ENCODE data around the gene SIK3.

Gene SIK3

DNA sequence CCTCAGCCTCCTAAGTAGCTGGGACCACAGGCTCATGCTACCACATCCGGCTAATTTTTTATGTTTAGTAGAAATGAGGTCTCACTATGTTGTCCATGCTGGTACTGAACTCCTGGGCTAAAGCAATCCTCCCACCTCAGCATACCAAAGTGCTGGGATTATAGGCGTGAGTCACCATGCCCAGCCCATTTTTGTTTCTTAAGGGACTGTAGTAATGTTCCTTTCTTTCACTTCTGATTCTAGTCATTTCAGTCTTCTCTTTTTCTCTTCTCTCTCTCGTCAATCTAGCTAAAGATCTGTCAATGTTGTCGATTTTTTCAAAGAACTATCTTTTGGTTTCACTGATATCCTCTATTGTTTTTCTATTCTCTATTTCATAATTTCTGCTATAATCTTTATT is 149.8 kb downstream of the SIK3 start:
- H3K27me3 ChIP-seq (ENCODE audit: insufficient read depth, low read length), result no peaks in the 10 kb centered on the region
- no peaks in the 10 kb centered on the region for H3K4me1 ChIP-seq (ENCODE audit: insufficient read depth, low read length)
- H3K9ac ChIP-seq (ENCODE audit: low read depth, low read length), result no peak overlapping the region
- no peaks in the 10 kb centered on the region for H3K9me3 ChIP-seq (ENCODE audit: insufficient read depth, low read depth, low read length)
- peaks cover 16% of the 10 kb centered on the region for H3K36me3 ChIP-seq (ENCODE audit: insufficient read depth, low read depth, low read length)
- H3K27ac ChIP-seq (ENCODE audit: low read length), result no peak overlapping the region
- no peak overlapping the region for H3K4me3 ChIP-seq (ENCODE audit: low read length)

GRCh38 chr11:116946414-116946813 is 151.8 kb downstream of the SIK3 start:
- H3K27me3 ChIP-seq (ENCODE audit: insufficient read depth, low read length), result no peaks in the 10 kb centered on the region
- H3K27ac ChIP-seq (ENCODE audit: low read length), result no peak overlapping the region
- no peak overlapping the region for H3K4me3 ChIP-seq (ENCODE audit: low read length)
- peaks cover 15% of the 10 kb centered on the region for H3K36me3 ChIP-seq (ENCODE audit: insufficient read depth, low read depth, low read length)
- no peaks in the 10 kb centered on the region for H3K4me1 ChIP-seq (ENCODE audit: insufficient read depth, low read length)
- no peaks in the 10 kb centered on the region for H3K9me3 ChIP-seq (ENCODE audit: insufficient read depth, low read depth, low read length)
- no peak overlapping the region for H3K9ac ChIP-seq (ENCODE audit: low read depth, low read length)

DNA sequence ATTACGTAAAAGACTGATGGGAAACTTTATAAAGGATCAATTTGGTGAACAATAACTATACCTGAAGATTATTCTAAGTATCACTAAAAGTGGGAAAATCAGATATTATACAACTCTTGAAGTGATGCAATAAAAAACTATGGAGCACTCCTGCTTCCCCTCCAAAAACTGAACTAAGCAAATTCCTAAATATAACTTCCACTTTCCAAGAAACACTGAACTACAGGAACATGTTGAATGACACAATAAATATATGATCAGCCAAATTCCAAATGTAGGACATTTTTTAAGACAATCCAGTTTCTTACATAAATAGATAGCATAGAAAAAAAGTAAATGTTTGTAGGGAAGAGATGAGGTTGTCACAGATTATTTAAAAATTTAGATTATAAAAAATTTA is 158.7 kb downstream of the SIK3 start:
- no peak overlapping the region for H3K27ac ChIP-seq (ENCODE audit: low read length)
- no peak overlapping the region for H3K4me3 ChIP-seq (ENCODE audit: low read length)
- no peak overlapping the region for H3K9ac ChIP-seq (ENCODE audit: low read depth, low read length)
- H3K9me3 ChIP-seq (ENCODE audit: insufficient read depth, low read depth, low read length), result no peaks in the 10 kb centered on the region
- H3K27me3 ChIP-seq (ENCODE audit: insufficient read depth, low read length), result no peaks in the 10 kb centered on the region
- no peaks in the 10 kb centered on the region for H3K36me3 ChIP-seq (ENCODE audit: insufficient read depth, low read depth, low read length)
- no peaks in the 10 kb centered on the region for H3K4me1 ChIP-seq (ENCODE audit: insufficient read depth, low read length)

DNA sequence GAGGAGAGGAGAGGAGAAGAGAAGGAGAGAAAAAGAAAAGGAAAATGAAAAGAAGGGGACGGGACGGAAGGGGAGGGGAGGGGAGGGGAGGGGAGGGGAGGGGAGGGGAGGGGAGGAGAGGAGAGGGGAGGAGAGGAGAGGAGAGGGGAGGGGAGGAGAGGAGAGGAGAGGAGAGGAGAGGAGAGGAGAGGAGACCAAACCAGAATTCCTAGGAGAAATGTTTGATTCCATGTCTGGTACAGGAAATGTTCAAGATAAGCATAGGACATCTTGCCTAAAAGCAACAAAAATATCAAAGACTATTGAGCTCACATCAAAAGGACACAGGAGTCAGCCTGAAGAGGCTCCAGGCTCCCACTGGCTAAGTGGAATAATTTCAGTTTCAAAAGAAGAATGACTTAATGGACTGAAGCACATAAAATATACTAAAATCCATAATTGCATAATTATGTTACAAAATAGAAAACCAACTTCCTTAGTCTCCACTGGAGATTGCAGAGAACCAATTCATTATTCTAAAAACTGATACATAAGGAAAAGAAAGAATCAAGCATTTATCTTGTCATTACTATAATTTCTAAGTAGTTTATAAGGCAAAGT is 159.7 kb downstream of the SIK3 start:
- Histone ChIP-seq H3K27ac (ENCODE audit: low read length) (no peak overlapping the region), H3K27me3 (ENCODE audit: insufficient read depth, low read length) (no peaks in the 10 kb centered on the region), H3K9me3 (ENCODE audit: insufficient read depth, low read depth, low read length) (no peaks in the 10 kb centered on the region), H3K4me3 (ENCODE audit: low read length) (no peak overlapping the region), H3K4me1 (ENCODE audit: insufficient read depth, low read length) (no peaks in the 10 kb centered on the region), H3K9ac (ENCODE audit: low read depth, low read length) (no peak overlapping the region), H3K36me3 (ENCODE audit: insufficient read depth, low read depth, low read length) (no peaks in the 10 kb centered on the region)

DNA sequence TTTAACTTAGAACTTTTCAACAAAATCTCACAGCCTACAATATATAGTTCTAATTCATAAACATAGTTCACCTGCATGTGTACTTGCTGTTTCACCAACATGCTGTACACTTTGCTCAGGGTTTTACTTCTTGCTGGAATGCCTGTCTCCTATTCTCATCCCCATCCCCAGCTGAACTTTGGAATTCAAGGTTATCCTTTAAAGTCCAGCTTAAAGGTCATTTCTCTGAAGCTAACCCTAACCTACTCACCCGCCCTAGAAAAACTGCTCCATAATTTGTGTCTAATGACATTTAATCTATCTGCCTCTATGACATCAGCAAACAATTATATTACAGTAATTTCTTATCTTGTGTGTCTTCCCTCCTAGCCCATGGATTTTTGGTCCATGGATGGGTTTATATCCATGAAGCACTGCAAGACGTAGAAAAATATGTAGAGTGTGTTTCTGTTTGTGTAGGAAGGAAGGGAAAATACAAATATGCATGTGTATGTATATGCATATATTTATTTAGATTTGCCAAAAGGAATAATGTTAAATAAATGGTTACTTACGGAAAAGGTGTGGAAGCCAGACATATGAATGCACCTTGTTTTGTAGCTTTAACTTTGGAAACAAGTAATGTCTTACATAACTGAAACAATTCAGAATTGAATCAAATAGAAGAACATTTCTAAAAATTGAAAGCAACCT is 161.3 kb downstream of the SIK3 start:
- no peaks in the 10 kb centered on the region for H3K9me3 ChIP-seq (ENCODE audit: insufficient read depth, low read depth, low read length)
- no peaks in the 10 kb centered on the region for H3K27me3 ChIP-seq (ENCODE audit: insufficient read depth, low read length)
- H3K27ac ChIP-seq (ENCODE audit: low read length), result no peak overlapping the region
- no peak overlapping the region for H3K4me3 ChIP-seq (ENCODE audit: low read length)
- H3K4me1 ChIP-seq (ENCODE audit: insufficient read depth, low read length), result no peaks in the 10 kb centered on the region
- H3K9ac ChIP-seq (ENCODE audit: low read depth, low read length), result no peak overlapping the region
- H3K36me3 ChIP-seq (ENCODE audit: insufficient read depth, low read depth, low read length), result no peaks in the 10 kb centered on the region

DNA sequence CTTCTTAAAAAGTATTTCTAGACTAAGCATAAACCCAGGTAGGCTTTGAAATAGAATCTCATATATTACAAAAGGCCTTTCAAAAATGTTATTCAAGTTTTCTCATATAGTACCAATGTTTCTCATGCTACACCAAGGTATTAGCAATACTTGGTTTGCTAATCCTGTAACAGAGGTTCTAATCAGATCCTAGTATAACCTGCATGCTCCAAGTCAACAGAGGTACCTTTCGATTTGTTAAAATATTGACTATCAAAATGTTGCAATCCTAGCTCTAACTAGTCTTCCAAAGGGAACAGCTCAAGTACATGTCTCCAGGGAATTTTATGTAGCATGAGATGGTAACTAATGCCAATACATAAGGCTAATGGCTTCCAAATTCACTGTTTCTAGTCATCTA is 162.7 kb downstream of the SIK3 start:
- Histone ChIP-seq H3K27ac (ENCODE audit: low read length) (no peak overlapping the region), H3K4me1 (ENCODE audit: insufficient read depth, low read length) (peaks cover 2% of the 10 kb centered on the region), H3K27me3 (ENCODE audit: insufficient read depth, low read length) (no peaks in the 10 kb centered on the region), H3K4me3 (ENCODE audit: low read length) (no peak overlapping the region), H3K9me3 (ENCODE audit: insufficient read depth, low read depth, low read length) (no peaks in the 10 kb centered on the region), H3K36me3 (ENCODE audit: insufficient read depth, low read depth, low read length) (no peaks in the 10 kb centered on the region), H3K9ac (ENCODE audit: low read depth, low read length) (no peak overlapping the region)

DNA sequence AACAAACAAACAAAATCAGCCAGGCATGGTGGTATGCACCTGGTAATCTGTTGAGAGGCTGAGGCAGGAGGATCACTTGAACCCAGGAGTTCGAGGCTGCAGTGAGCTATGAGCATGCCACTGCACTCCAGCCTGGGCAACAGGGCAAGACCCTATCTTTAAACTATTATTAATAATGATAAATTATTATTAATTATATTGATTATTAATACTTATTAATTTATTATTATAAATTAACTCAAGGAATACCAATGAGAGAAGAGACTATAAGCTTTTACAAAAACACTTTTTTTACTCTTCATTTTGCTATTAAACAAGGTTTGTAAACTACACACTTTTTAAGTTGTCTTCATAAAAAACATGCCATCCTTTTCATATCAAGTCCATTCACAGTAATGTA is 163.1 kb downstream of the SIK3 start:
- no peaks in the 10 kb centered on the region for H3K9me3 ChIP-seq (ENCODE audit: insufficient read depth, low read depth, low read length)
- no peak overlapping the region for H3K9ac ChIP-seq (ENCODE audit: low read depth, low read length)
- H3K36me3 ChIP-seq (ENCODE audit: insufficient read depth, low read depth, low read length), result no peaks in the 10 kb centered on the region
- peaks cover 7% of the 10 kb centered on the region for H3K4me1 ChIP-seq (ENCODE audit: insufficient read depth, low read length)
- H3K27ac ChIP-seq (ENCODE audit: low read length), result no peak overlapping the region
- H3K27me3 ChIP-seq (ENCODE audit: insufficient read depth, low read length), result no peaks in the 10 kb centered on the region
- H3K4me3 ChIP-seq (ENCODE audit: low read length), result no peak overlapping the region

DNA sequence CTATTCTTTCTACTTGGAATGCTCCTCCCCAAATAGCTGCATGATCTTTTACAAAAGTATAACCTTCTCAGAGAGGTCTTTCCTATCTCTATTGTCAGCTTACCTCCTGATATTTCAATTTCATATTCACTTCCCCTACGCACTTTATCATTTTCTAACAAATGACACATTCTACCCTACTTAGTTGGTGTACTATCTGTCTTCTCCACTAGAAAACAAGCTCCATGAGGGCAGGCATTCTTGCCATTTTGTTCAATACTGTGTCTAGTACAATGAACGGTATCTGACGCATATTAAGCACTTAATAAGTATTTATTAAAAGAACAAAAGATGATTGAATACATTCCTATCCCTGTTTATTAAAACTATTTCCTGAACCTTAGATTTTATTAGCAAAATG is 164.3 kb downstream of the SIK3 start:
- no peak overlapping the region for H3K27ac ChIP-seq (ENCODE audit: low read length)

GRCh38 chr11:116932181-116932580 is 166.0 kb downstream of the SIK3 start:
- Histone ChIP-seq H3K4me3 (ENCODE audit: low read length) (no peak overlapping the region), H3K27ac (ENCODE audit: low read length) (no peak overlapping the region), H3K4me1 (ENCODE audit: insufficient read depth, low read length) (peaks cover 9% of the 10 kb centered on the region)

More for the DNA sequence above, 164.3 kb downstream of the SIK3 start:
- peaks cover 9% of the 10 kb centered on the region for H3K4me1 ChIP-seq (ENCODE audit: insufficient read depth, low read length)
- H3K36me3 ChIP-seq (ENCODE audit: insufficient read depth, low read depth, low read length), result no peaks in the 10 kb centered on the region
- no peak overlapping the region for H3K9ac ChIP-seq (ENCODE audit: low read depth, low read length)
- H3K9me3 ChIP-seq (ENCODE audit: insufficient read depth, low read depth, low read length), result no peaks in the 10 kb centered on the region
- no peaks in the 10 kb centered on the region for H3K27me3 ChIP-seq (ENCODE audit: insufficient read depth, low read length)
- H3K4me3 ChIP-seq (ENCODE audit: low read length), result no peak overlapping the region

DNA sequence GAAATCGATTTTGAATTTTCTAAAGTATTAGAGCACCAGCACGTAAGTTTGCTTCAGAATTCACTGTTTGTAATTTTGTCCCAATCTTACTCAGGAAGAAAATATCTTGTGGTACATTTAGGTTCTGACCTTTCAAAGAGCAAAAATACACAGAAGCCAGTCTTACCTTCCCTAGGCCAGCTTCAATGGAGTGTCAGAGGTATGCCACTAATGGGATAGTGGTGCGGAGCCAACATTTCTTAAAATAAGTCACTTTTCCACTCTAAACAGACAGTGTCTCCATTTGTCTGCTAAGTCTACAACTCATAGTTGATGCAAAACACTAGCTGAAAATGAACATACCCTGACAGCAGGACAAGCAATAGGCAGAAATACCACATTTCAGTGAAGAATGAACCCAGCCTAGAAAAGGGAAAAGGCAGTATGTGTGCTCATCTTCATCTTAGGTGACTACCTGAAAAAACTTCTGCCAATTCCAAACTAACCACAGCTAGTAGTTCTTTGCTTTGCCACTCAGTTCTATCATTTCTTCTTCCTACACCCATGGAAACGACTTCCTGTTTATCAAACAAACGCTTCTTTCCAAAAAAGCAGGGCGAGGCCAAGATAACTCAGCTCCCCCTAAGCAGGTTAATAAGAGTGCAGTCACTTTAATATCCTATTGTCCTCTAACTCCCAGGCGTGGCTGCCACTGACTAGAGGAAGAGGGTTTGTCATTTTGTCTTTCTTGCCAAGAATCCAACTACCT is 166.8 kb downstream of the SIK3 start:
- Histone ChIP-seq H3K27ac (ENCODE audit: low read length) (no peak overlapping the region), H3K4me1 (ENCODE audit: insufficient read depth, low read length) (peaks cover 9% of the 10 kb centered on the region)

More at GRCh38 chr11:116932181-116932580, 166.0 kb downstream of the SIK3 start:
- Histone ChIP-seq H3K9ac (ENCODE audit: low read depth, low read length) (no peak overlapping the region), H3K36me3 (ENCODE audit: insufficient read depth, low read depth, low read length) (no peaks in the 10 kb centered on the region), H3K27me3 (ENCODE audit: insufficient read depth, low read length) (no peaks in the 10 kb centered on the region), H3K9me3 (ENCODE audit: insufficient read depth, low read depth, low read length) (no peaks in the 10 kb centered on the region)

GRCh38 chr11:116930586-116930985 is 167.6 kb downstream of the SIK3 start:
- H3K4me3 ChIP-seq (ENCODE audit: low read length), result no peak overlapping the region
- H3K9me3 ChIP-seq (ENCODE audit: insufficient read depth, low read depth, low read length), result no peaks in the 10 kb centered on the region
- H3K27ac ChIP-seq (ENCODE audit: low read length), result no peak overlapping the region

More for the DNA sequence above, 166.8 kb downstream of the SIK3 start:
- no peak overlapping the region for H3K4me3 ChIP-seq (ENCODE audit: low read length)
- peaks cover 1% of the 10 kb centered on the region for H3K36me3 ChIP-seq (ENCODE audit: insufficient read depth, low read depth, low read length)
- no peaks in the 10 kb centered on the region for H3K9me3 ChIP-seq (ENCODE audit: insufficient read depth, low read depth, low read length)
- no peaks in the 10 kb centered on the region for H3K27me3 ChIP-seq (ENCODE audit: insufficient read depth, low read length)
- H3K9ac ChIP-seq (ENCODE audit: low read depth, low read length), result no peak overlapping the region

DNA sequence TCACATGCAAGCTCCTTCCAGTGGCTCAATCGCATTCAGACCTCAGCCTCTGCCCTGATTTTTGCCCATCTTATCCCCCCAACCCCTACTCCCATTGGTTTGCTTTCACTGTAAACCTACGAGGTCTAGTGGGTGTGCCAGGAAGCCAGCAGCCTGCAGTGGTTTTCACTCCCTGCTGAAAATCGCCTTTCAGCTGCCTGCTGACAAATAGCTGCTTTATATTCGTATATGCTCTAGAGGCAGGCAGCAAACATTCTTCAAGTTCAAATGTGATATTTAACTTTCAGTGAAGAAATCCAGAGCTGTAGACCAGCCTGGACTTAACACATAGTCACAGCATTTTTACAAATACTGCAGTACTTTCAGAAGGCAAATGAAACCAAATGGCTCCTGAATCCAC is 168.1 kb downstream of the SIK3 start:
- Histone ChIP-seq H3K4me3 (ENCODE audit: low read length) (no peak overlapping the region), H3K36me3 (ENCODE audit: insufficient read depth, low read depth, low read length) (peaks cover 5% of the 10 kb centered on the region), H3K4me1 (ENCODE audit: insufficient read depth, low read length) (peaks cover 9% of the 10 kb centered on the region), H3K27me3 (ENCODE audit: insufficient read depth, low read length) (no peaks in the 10 kb centered on the region), H3K9me3 (ENCODE audit: insufficient read depth, low read depth, low read length) (no peaks in the 10 kb centered on the region), H3K9ac (ENCODE audit: low read depth, low read length) (no peak overlapping the region), H3K27ac (ENCODE audit: low read length) (no peak overlapping the region)

More at GRCh38 chr11:116930586-116930985, 167.6 kb downstream of the SIK3 start:
- Histone ChIP-seq H3K4me1 (ENCODE audit: insufficient read depth, low read length) (peaks cover 9% of the 10 kb centered on the region), H3K9ac (ENCODE audit: low read depth, low read length) (no peak overlapping the region), H3K36me3 (ENCODE audit: insufficient read depth, low read depth, low read length) (peaks cover 5% of the 10 kb centered on the region), H3K27me3 (ENCODE audit: insufficient read depth, low read length) (no peaks in the 10 kb centered on the region)
